H9 (cell line): ENCODE results near the gene MCF2L2. TPM values are rescaled to one million over a fixed set of nuclear protein-coding genes. Genes with fewer than 3 reads are reported as not detected.

Experiments
- DNase-seq: peaks from one replicate; pipeline ENCODE4 v3.0.0-alpha.2; 2017
- H2AFZ ChIP-seq: one replicate; pipeline ENCODE4 v1.6.1; 2013; ENCODE audit warnings: mild to moderate bottlenecking, low read length, control low read depth, moderate library complexity
- H2AK5ac ChIP-seq: 2 replicates; pipeline ENCODE4 v1.6.1; 2013; ENCODE audit warnings: low read length, control low read depth, mixed read lengths; ENCODE audit not compliant: insufficient read length
- H2BK120ac ChIP-seq: one replicate; pipeline ENCODE4 v1.6.1; 2013; ENCODE audit warnings: low read depth, mild to moderate bottlenecking, low read length, control low read depth, inconsistent platforms; ENCODE audit not compliant: poor library complexity, severe bottlenecking
- H2BK12ac ChIP-seq: 2 replicates; pipeline ENCODE4 v1.6.1; 2013; ENCODE audit warnings: low read length, control low read depth, mixed read lengths, low read depth; ENCODE audit not compliant: insufficient read length
- H2BK15ac ChIP-seq: 2 replicates; pipeline ENCODE4 v1.6.1; 2013; ENCODE audit warnings: low read depth, low read length, control low read depth
- H2BK20ac ChIP-seq: one replicate; pipeline ENCODE4 v1.6.1; 2013; ENCODE audit warnings: low read depth, mild to moderate bottlenecking, low read length, control low read depth, inconsistent platforms; ENCODE audit not compliant: poor library complexity, severe bottlenecking
- H2BK5ac ChIP-seq: 2 replicates; pipeline ENCODE4 v1.6.1; 2013; ENCODE audit warnings: low read length, control low read depth, mixed read lengths; ENCODE audit not compliant: insufficient read length
- H3K14ac ChIP-seq: 2 replicates; pipeline ENCODE4 v1.6.1; 2013; ENCODE audit warnings: low read length, control low read depth; ENCODE audit not compliant: insufficient read depth
- H3K18ac ChIP-seq: 2 replicates; pipeline ENCODE4 v1.6.1; 2013; ENCODE audit warnings: low read depth, mild to moderate bottlenecking, mixed read lengths, low read length, control low read depth; ENCODE audit not compliant: insufficient read length
- H3K23ac ChIP-seq: 2 replicates; pipeline ENCODE4 v1.6.1; 2013; ENCODE audit warnings: low read length, control low read depth, mixed read lengths, low read depth; ENCODE audit not compliant: insufficient read length
- H3K23me2 ChIP-seq: 2 replicates; pipeline ENCODE4 v1.6.1; 2013; ENCODE audit warnings: low read depth, mild to moderate bottlenecking, mixed read lengths, low read length, control low read depth; ENCODE audit not compliant: insufficient read length, poor library complexity, severe bottlenecking
- H3K27ac ChIP-seq: 2 replicates; pipeline ENCODE4 v1.5.1; 2013; ENCODE audit warnings: low read length, control low read depth, mixed read lengths, low read depth; ENCODE audit not compliant: insufficient read length
- H3K27me3 ChIP-seq: 2 replicates; pipeline ENCODE4 v1.6.1; 2013; ENCODE audit warnings: low read length, control low read depth, inconsistent platforms; ENCODE audit not compliant: insufficient read depth
- H3K4ac ChIP-seq: 2 replicates; pipeline ENCODE4 v1.6.1; 2013; ENCODE audit warnings: low read depth, mild to moderate bottlenecking, control low read depth, inconsistent platforms, low read length, moderate library complexity
- H3K4me1 ChIP-seq: 2 replicates; pipeline ENCODE4 v1.6.1; 2013; ENCODE audit warnings: low read length, control low read depth, inconsistent platforms; ENCODE audit not compliant: insufficient read depth
- H3K4me2 ChIP-seq: 2 replicates; pipeline ENCODE4 v1.6.1; 2013; ENCODE audit warnings: low read length, control low read depth, mixed read lengths; ENCODE audit not compliant: insufficient read length, insufficient read depth
- H3K56ac ChIP-seq: 2 replicates; pipeline ENCODE4 v1.6.1; 2013; ENCODE audit warnings: low read depth, mild to moderate bottlenecking, mixed read lengths, low read length, control low read depth; ENCODE audit not compliant: insufficient read length
- H3K79me1 ChIP-seq: 2 replicates; pipeline ENCODE4 v1.6.1; 2013; ENCODE audit warnings: low read depth, mild to moderate bottlenecking, moderate library complexity, low read length, control low read depth, inconsistent platforms; ENCODE audit not compliant: insufficient read depth, poor library complexity, severe bottlenecking
- H3K79me2 ChIP-seq: 2 replicates; pipeline ENCODE4 v1.6.1; 2013; ENCODE audit warnings: low read length, control low read depth, inconsistent platforms; ENCODE audit not compliant: insufficient read depth
- H3K9ac ChIP-seq: 2 replicates; pipeline ENCODE4 v1.6.1; 2013; ENCODE audit warnings: low read length, control low read depth, mixed read lengths; ENCODE audit not compliant: insufficient read length; ENCODE audit errors: extremely low read depth
- H3K9me3 ChIP-seq: one replicate; pipeline ENCODE4 v1.6.1; 2013; ENCODE audit warnings: low read depth, low read length, inconsistent platforms; ENCODE audit not compliant: control insufficient read depth
- H3T11ph ChIP-seq: one replicate; pipeline ENCODE4 v1.6.1; 2013; ENCODE audit warnings: mild to moderate bottlenecking, low read length, control low read depth, inconsistent platforms
- H4K20me1 ChIP-seq: one replicate; pipeline ENCODE4 v1.6.1; 2013; ENCODE audit not compliant: control insufficient read depth, insufficient read length, insufficient read depth
- H4K5ac ChIP-seq: 2 replicates; pipeline ENCODE4 v1.6.1; 2013; ENCODE audit warnings: low read depth, mild to moderate bottlenecking, mixed read lengths, low read length, control low read depth; ENCODE audit not compliant: insufficient read length
- H4K8ac ChIP-seq: replicated peaks from 2 replicates; pipeline ENCODE4 v1.6.1; 2013; ENCODE audit warnings: low read length, control low read depth, mixed read lengths, low read depth; ENCODE audit not compliant: insufficient read length
- H4K91ac ChIP-seq: 2 replicates; pipeline ENCODE4 v1.6.1; 2013; ENCODE audit warnings: low read depth, mild to moderate bottlenecking, moderate library complexity, mixed read lengths, low read length, control low read depth; ENCODE audit not compliant: insufficient read length
- H3K27ac Mint-ChIP-seq, 3 experiments: 2 replicates in 2 of 3; 3 replicates in 1 of 3; pipeline ENCODE4 v1.8.0; 2020 to 2021; ENCODE audit warnings: mixed read lengths in 3 of 3, mild to moderate bottlenecking in 1 of 3, moderate library complexity in 1 of 3
- H3K27me3 Mint-ChIP-seq: 2 replicates; pipeline ENCODE4 v1.8.0; 2021; ENCODE audit warnings: low read depth, mild to moderate bottlenecking, moderate library complexity, mixed read lengths
- H3K36me3 Mint-ChIP-seq, 3 experiments: 2 replicates in 2 of 3; 3 replicates in 1 of 3; pipeline ENCODE4 v1.8.0; 2020 to 2021; ENCODE audit warnings: low read depth in 3 of 3, mixed read lengths in 3 of 3; ENCODE audit not compliant: insufficient read depth in 1 of 3
- H3K4me1 Mint-ChIP-seq, 2 experiments: 2 replicates each; pipeline ENCODE4 v1.8.0; 2020; ENCODE audit warnings: mixed read lengths in 2 of 2
- H3K4me3 Mint-ChIP-seq, 2 experiments: 2 replicates in 1 of 2; 3 replicates in 1 of 2; pipeline ENCODE4 v1.8.0; 2020 to 2021; ENCODE audit warnings: mild to moderate bottlenecking in 2 of 2, mixed read lengths in 2 of 2, moderate library complexity in 1 of 2
- H3K9me3 Mint-ChIP-seq, 2 experiments: 2 replicates in 1 of 2; 3 replicates in 1 of 2; pipeline ENCODE4 v1.8.0; 2020; ENCODE audit warnings: mild to moderate bottlenecking in 2 of 2, mixed read lengths in 2 of 2, moderate library complexity in 1 of 2
- WGBS: extraction: QIAGEN DNeasy Blood & Tissue Kit; methylation state at CpG from one replicate; pipeline ENCODE4 v1.1.7; 2013; ENCODE audit warnings: missing lambda C conversion rate, low lambda C conversion rate, mixed read lengths; ENCODE audit not compliant: insufficient read length; ENCODE audit errors: extremely low coverage; 5-methylcytosine and 5-hydroxymethylcytosine counted together
- total RNA-seq: library from RNA; stranded (reverse); gene quantifications from 2 replicates; pipeline ENCODE4 v1.2.1, GENCODE V29; 2021
- TF ChIP-seq, protein P1 (sequence below): fragments of 200-600 bp; sonication (generic); conservative IDR thresholded peaks from 3 replicates; pipeline ENCODE4 v1.8.0; 2021; ENCODE audit warnings: antibody characterized with exemption, mild to moderate bottlenecking

Gene MCF2L2
- total RNA-seq, 1 experiment from 2014 or later: 6.4 TPM

- H3K4ac ChIP-seq: no peak overlapping the region
- H3K27me3 Mint-ChIP-seq: no peaks in the 10 kb centered on the region
- H4K20me1 ChIP-seq: no peaks in the 10 kb centered on the region
- peak overlapping the region; percentile 50 for H2BK12ac ChIP-seq
- H2BK120ac ChIP-seq: no peak overlapping the region
- H3K27me3 ChIP-seq: no peaks in the 10 kb centered on the region
- H3K9ac ChIP-seq: no peak overlapping the region
- no peaks in the 10 kb centered on the region for H3K79me1 ChIP-seq
- no peak overlapping the region for H4K5ac ChIP-seq
- H3K4me3 Mint-ChIP-seq: no peak overlapping the region
- no peak overlapping the region for H3K18ac ChIP-seq
- H2AFZ ChIP-seq: no peak overlapping the region
- H3K9me3 ChIP-seq: no peaks in the 10 kb centered on the region
- no peak overlapping the region for H2BK15ac ChIP-seq
- H4K8ac ChIP-seq: no peak overlapping the region
- peaks cover 7 to 8% of the 10 kb centered on the region in 2 experiments for H3K4me1 Mint-ChIP-seq
- no peak overlapping the region for H2BK20ac ChIP-seq
- H3K9me3 Mint-ChIP-seq: no peaks in the 10 kb centered on the region
- no peak overlapping the region for H3K14ac ChIP-seq
- H2AK5ac ChIP-seq: no peak overlapping the region
- H3K4me2 ChIP-seq: no peak overlapping the region
- TF ChIP-seq, protein P1, sequence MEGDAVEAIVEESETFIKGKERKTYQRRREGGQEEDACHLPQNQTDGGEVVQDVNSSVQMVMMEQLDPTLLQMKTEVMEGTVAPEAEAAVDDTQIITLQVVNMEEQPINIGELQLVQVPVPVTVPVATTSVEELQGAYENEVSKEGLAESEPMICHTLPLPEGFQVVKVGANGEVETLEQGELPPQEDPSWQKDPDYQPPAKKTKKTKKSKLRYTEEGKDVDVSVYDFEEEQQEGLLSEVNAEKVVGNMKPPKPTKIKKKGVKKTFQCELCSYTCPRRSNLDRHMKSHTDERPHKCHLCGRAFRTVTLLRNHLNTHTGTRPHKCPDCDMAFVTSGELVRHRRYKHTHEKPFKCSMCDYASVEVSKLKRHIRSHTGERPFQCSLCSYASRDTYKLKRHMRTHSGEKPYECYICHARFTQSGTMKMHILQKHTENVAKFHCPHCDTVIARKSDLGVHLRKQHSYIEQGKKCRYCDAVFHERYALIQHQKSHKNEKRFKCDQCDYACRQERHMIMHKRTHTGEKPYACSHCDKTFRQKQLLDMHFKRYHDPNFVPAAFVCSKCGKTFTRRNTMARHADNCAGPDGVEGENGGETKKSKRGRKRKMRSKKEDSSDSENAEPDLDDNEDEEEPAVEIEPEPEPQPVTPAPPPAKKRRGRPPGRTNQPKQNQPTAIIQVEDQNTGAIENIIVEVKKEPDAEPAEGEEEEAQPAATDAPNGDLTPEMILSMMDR: no peak
- peak overlapping the region in 1 of 3 experiments; percentile 63; a peak in 2 of 7 replicates for H3K27ac Mint-ChIP-seq
- no peak overlapping the region for H4K91ac ChIP-seq
- no peaks in the 10 kb centered on the region; a peak in 1 of 7 replicates for H3K36me3 Mint-ChIP-seq
- no peak for DNase-seq
- H2BK5ac ChIP-seq: no peak overlapping the region
- H3K56ac ChIP-seq: no peak overlapping the region
- H3K23me2 ChIP-seq: no peaks in the 10 kb centered on the region
- H3K23ac ChIP-seq: no peak overlapping the region
- H3K27ac ChIP-seq: no peak overlapping the region
- no CpG with 5 or more reads among the region's 8 CpGs for WGBS
- no peaks in the 10 kb centered on the region for H3K79me2 ChIP-seq
- no peaks in the 10 kb centered on the region; the same call in 1 of the 2 replicates for H3K4me1 ChIP-seq
- H3T11ph ChIP-seq: no peak overlapping the region
These were observed 147.2 kb downstream of the MCF2L2 start for GRCh38 chr3:183281126-183281797.
